GM21717 (cell line): ENCODE results near the gene SYTL1.

ENCODE experiments used
- ATAC-seq: cut with Tn5 transposase; IDR thresholded peaks from one replicate; pipeline ENCODE4 v1.9.1; 2021; ENCODE audit warnings: mild to moderate bottlenecking, moderate library complexity; ENCODE audit not compliant: unreplicated experiment

SYTL1 gene

GRCh38 chr1:27363766-27364695 lies 22.2 kb downstream of the SYTL1 start:
- ATAC-seq: no peak

GRCh38 chr1:27364696-27365371 lies 23.0 kb downstream of the SYTL1 start:
- no peak for ATAC-seq

GRCh38 chr1:27365372-27366112 lies 23.7 kb downstream of the SYTL1 start:
- ATAC-seq: peak; percentile 28

GRCh38 chr1:27366113-27366410 lies 24.2 kb downstream of the SYTL1 start:
- ATAC-seq: peak; percentile 40

GRCh38 chr1:27366411-27367159 lies 24.8 kb downstream of the SYTL1 start, which contains the start of gene MAP3K6:
TSS of gene MAP3K6 (minus strand) at chr1:27366961. CDS start at chr1:27366597, 364 bp downstream.
- ATAC-seq: peak; percentile 35

- no peak for ATAC-seq
Measured at GRCh38 chr1:27367160-27367650, 25.4 kb downstream of the SYTL1 start.

- no peak for ATAC-seq
Measured at GRCh38 chr1:27368869-27369582, 27.2 kb downstream of the SYTL1 start.

- ATAC-seq: no peak
Measured at GRCh38 chr1:27372022-27372807, 30.4 kb downstream of the SYTL1 start.

GRCh38 chr1:27372808-27373690 lies 31.2 kb downstream of the SYTL1 start:
- no peak for ATAC-seq

GRCh38 chr1:27374362-27375086 lies 32.7 kb downstream of the SYTL1 start, which contains the start of gene FCN3:
TSS of gene FCN3 (minus strand) at chr1:27374824. CDS start at chr1:27374818, 6 bp downstream.
- ATAC-seq: no peak

GRCh38 chr1:27377760-27378495 lies 36.1 kb downstream of the SYTL1 start:
- ATAC-seq: no peak

GRCh38 chr1:27379564-27380122 lies 37.8 kb downstream of the SYTL1 start:
- no peak for ATAC-seq

- ATAC-seq: no peak
Measured at GRCh38 chr1:27380224-27380623, 38.4 kb downstream of the SYTL1 start.

GRCh38 chr1:27380766-27381733 lies 39.2 kb downstream of the SYTL1 start:
- no peak for ATAC-seq
